Subcutaneous adipose tissue (tissue), 4 donors: ENCODE data around the gene MYCL. TPM values are rescaled to one million over a fixed set of nuclear protein-coding genes. Genes with fewer than 3 reads are reported as not detected.

Experiments used
- total RNA-seq, 4 donors: library from RNA; depleted of rRNA; stranded (reverse); fragments of >200 nt; gene quantifications; one replicate each; pipeline ENCODE4 v1.1.0, GENCODE V29; 2016
- TF ChIP-seq, protein P1 (sequence below): fragments of 450-650 bp; IDR thresholded peaks from one replicate; pipeline ENCODE4 v1.5.1; 2016; ENCODE audit warnings: low read depth, mild to moderate bottlenecking, control low read depth, antibody characterized with exemption, moderate library complexity

The MYCL gene
- total RNA-seq, 4 donors from 2014 or later: 0.22 to 0.57 (median 0.34) TPM; not detected in 1

DNA sequence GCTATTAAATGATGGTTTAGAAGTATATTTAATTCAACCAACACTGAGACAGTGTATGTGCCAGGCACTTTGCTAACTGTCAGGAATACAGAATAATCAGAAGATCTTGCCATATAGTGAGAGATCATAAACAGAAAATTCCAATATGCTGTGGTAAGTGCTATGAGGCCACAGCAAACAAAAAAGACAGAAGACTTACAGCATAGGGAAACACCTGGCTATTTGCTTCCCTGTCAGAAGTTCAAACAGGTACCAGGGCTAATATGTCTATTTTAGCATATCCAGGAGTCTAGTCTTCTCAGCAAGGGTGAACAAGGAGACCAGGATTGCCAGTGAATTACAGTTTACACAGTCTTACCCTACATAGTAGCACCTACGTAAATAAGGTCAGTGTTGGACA, 48.8 kb downstream of the MYCL start:
- TF ChIP-seq, protein P1, sequence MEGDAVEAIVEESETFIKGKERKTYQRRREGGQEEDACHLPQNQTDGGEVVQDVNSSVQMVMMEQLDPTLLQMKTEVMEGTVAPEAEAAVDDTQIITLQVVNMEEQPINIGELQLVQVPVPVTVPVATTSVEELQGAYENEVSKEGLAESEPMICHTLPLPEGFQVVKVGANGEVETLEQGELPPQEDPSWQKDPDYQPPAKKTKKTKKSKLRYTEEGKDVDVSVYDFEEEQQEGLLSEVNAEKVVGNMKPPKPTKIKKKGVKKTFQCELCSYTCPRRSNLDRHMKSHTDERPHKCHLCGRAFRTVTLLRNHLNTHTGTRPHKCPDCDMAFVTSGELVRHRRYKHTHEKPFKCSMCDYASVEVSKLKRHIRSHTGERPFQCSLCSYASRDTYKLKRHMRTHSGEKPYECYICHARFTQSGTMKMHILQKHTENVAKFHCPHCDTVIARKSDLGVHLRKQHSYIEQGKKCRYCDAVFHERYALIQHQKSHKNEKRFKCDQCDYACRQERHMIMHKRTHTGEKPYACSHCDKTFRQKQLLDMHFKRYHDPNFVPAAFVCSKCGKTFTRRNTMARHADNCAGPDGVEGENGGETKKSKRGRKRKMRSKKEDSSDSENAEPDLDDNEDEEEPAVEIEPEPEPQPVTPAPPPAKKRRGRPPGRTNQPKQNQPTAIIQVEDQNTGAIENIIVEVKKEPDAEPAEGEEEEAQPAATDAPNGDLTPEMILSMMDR: no peak

DNA sequence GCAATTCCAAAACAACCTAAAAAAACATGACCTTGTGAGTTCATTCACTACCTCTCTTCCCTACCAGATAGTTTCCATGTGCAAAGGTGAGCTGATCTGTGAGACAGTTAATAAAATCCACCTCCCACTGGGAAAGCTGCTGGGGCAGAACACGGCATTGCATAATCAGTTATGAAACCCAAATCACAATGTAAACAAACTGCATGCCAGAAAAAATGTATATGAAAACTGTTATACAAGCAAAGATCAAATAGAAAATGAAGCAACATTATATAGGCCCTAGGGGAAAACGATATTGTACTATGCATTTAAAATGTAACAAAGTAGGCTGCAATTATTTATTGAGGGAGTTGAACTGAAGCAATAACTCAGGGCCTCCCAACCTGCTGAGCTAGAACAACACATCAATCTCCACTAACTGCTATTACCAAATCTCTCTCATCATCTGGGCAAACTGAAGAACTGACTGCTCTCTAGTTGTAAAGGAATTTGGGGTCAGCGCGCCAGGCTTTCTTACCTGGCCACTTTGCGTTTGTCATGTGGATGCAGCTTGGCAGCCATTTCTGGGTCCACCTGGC, 49.4 kb downstream of the MYCL start:
- TF ChIP-seq, protein P1: no peak

DNA sequence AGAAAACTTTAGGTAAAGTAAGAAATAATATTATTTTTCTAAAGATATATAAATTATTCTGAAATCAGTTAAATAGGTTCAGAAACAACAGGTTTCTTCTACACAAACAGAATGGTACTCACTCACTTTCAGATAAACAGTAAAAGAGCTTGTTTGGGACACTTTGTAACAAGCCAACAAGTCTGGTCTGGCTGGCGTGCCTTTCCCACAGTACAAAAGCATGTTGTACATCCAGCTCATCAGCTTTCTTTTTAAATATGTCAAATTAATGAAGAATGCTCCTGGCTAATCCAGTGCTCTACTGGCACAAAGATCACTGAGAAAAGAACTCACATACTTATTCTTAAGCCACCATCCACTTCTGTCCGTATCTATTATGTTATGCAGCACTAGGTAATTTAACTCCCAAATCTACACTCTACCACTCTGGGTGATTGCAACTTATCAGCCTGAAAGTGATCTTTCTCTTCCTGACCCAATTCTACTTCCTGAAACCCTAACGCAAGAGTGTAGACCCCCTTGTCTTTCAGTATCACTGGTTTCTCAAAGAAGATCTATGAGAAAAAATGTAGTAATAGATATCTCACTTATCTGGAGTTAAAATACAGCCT, 51.0 kb downstream of the MYCL start:
- TF ChIP-seq, protein P1: no peak

DNA sequence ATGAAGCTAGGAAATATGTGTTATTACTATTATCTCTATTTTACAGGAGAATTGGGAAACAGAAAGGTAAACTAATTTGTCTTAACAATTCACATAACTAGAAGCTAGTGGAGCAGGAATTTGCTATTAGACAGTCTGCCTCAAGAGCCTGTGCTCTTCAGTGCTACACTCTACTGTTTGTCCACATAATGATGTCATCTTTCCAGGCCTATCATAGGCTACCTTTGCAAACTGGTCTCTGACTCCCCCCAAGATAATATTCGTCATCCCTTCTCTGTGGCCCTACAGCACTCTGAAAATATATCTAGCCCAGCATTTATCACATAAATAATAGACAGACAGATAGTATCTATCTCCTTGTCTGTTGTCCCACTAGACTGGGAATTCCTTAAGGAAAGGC, 52.5 kb downstream of the MYCL start:
- TF ChIP-seq, protein P1: no peak

DNA sequence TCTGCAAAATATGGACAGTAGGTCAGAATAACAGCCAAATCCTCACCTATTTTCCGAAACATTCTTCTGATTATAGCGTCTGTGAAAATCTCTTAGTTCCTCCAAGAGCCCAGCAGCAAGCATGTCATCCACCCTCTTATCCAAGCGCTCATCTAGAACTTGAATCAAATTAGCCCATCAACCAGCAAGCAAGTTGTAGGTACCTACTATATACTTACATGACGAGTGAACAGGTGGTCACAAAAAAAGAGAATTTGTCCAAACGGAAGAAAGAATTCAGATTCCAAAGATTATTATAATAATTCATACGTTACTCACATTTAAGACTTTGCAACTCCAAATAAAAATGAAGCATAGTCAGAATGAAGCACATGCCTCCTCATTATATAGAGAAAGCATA, 53.8 kb downstream of the MYCL start:
- TF ChIP-seq, protein P1: no peak

DNA sequence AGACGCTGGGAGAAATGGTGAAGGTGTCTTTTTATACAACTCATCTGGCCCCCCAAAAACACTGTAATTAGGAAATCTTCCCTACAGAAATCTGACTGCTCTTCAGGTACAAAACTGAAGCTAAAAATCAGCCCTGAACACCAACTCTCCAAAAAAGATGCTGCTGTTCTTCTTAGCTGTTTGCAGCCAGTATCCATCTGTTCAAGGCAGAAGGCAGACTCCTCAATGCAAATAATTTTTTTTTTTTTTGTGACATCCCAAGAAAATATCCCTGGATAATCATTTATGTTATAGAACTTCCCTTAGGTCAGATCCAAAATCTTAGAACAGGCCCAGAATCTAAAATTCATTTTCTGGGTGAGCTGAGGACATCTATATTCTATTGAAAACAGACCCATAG, 54.9 kb downstream of the MYCL start:
- TF ChIP-seq, protein P1: no peak

DNA sequence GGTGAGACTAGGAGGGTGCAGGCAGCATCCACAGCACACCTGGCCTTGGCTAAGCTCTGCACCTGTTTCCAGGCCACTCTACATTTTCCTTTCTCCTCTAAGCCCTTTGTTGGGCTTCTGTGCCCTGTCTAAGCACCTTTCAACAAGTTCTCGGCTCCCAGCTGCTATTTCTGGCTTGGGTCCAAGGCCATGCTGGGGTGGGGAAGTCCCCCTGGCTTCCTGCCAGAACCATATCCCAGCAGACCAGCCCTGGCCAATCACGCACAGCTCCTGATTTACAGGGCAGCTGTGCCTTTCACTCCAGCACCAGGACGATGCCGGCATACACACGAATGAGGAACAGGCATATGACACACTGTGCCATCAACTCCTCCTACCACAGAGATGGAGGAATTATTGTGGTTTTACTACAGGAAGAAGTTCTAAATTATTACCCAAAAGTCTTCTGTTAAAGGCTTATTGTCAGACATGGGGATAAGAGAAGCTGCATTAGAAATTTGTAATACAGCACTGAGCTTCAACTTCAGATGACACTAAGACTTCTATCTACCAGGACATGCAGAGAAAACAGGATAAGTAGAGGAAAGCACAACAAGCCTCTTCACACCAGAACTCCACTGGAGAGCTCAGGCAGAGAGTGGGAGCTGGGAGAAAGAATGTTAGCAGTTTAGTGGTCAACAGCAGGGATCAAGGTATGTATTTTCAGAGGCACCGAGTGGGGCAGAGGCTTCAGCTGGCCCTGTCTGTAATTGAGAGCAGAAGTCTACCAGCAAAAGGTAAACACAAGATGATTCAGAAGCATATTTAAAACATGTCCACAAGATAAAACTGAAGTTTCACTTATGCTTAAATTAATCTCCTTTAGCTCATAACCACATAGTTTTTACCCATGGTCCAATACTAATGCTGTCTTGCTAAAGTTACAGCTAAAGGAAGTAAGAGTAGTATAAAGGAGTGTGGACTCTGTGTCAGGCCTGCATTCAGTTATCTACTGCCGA, 55.8 kb downstream of the MYCL start:
- TF ChIP-seq, protein P1: no peak
